PFSK-1 (cell line): ENCODE results near the gene TUBB4A.

Experiments used
- FOXP2 ChIP-seq: optimal IDR thresholded peaks from 2 replicates; pipeline ENCODE3; 2011; ENCODE audit warnings: borderline replicate concordance, control low read depth, inconsistent platforms; ENCODE audit not compliant: insufficient read depth; ENCODE audit errors: extremely low read length, extremely low read depth
- POLR2AphosphoS5 ChIP-seq: IDR thresholded peaks from 2 replicates; pipeline ENCODE4 v1.6.1; 2012; ENCODE audit warnings: low read depth, mild to moderate bottlenecking, control low read depth, low read length, moderate library complexity
- SIN3A ChIP-seq: IDR thresholded peaks from 2 replicates; pipeline ENCODE4 v1.6.1; 2012; ENCODE audit warnings: mild to moderate bottlenecking, low read length, moderate library complexity, borderline replicate concordance; ENCODE audit not compliant: insufficient read depth
- TAF1 ChIP-seq: IDR thresholded peaks from 2 replicates; pipeline ENCODE4 v1.6.1; 2012; ENCODE audit warnings: low read length, control low read depth, borderline replicate concordance; ENCODE audit not compliant: insufficient read depth
- TF ChIP-seq, protein P1 (sequence below), 2 experiments: IDR thresholded peaks; 2 replicates each; pipeline versions ENCODE4 v1.6.1 to v1.8.0; 2011 to 2012; ENCODE audit warnings: low read depth in 2 of 2, low read length in 2 of 2, control low read depth in 1 of 2, inconsistent platforms in 1 of 2, mild to moderate bottlenecking in 1 of 2, moderate library complexity in 1 of 2; ENCODE audit not compliant: insufficient read depth in 1 of 2

Gene TUBB4A

DNA sequence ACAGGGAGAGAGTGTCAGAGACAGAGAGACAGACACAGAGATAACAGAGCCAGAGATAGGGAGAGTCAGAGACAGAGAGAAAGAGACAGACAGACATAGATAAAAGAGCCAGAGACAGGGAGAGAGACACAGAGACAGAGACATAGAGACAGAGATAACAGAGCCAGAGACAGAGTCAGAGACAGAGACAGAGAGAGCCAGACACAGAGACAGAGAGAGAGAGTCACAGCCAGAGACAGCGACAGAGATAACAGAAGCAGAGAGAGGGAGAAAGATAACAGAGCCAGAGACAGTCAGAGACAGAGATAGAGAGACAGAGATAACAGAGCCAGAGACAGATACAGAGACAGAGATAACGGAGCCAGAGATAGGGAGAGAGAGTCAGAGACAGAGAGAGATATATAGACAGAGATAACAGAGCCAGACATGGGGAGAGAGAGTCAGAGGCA is 27.9 kb upstream of the TUBB4A start:
- TF ChIP-seq TAF1 (no peak), POLR2AphosphoS5 (no peak), SIN3A (no peak), FOXP2 (no peak)
- TF ChIP-seq, protein P1, sequence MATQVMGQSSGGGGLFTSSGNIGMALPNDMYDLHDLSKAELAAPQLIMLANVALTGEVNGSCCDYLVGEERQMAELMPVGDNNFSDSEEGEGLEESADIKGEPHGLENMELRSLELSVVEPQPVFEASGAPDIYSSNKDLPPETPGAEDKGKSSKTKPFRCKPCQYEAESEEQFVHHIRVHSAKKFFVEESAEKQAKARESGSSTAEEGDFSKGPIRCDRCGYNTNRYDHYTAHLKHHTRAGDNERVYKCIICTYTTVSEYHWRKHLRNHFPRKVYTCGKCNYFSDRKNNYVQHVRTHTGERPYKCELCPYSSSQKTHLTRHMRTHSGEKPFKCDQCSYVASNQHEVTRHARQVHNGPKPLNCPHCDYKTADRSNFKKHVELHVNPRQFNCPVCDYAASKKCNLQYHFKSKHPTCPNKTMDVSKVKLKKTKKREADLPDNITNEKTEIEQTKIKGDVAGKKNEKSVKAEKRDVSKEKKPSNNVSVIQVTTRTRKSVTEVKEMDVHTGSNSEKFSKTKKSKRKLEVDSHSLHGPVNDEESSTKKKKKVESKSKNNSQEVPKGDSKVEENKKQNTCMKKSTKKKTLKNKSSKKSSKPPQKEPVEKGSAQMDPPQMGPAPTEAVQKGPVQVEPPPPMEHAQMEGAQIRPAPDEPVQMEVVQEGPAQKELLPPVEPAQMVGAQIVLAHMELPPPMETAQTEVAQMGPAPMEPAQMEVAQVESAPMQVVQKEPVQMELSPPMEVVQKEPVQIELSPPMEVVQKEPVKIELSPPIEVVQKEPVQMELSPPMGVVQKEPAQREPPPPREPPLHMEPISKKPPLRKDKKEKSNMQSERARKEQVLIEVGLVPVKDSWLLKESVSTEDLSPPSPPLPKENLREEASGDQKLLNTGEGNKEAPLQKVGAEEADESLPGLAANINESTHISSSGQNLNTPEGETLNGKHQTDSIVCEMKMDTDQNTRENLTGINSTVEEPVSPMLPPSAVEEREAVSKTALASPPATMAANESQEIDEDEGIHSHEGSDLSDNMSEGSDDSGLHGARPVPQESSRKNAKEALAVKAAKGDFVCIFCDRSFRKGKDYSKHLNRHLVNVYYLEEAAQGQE (IDR thresholded peaks at IDR 0.05; ENCODE audit: insufficient read depth in 1 of 2, low read depth in 2 of 2, low read length in 2 of 2) = no peak

DNA sequence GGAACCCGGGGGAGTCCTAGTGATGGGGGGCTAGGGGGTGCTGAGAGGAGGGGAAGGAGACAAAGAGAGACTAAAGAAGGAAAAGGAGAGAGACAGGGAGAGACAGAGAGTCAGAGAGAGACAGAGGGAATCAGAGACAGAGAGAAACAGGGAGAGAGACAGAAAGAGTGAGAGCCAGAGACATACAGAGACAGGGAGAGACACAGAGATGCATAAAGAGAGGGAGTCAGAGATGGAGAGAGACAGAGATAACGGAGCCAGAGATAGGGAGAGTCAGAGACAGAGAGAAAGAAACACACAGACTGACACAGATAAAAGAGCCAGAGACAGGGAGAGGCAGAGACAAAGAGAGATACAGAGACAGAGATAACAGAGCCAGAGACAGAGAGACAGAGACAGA is 27.2 kb upstream of the TUBB4A start:
- TF ChIP-seq POLR2AphosphoS5 = no peak
- TF ChIP-seq SIN3A = no peak
- TF ChIP-seq TAF1 = no peak
- TF ChIP-seq, protein P1 (IDR thresholded peaks at IDR 0.05; ENCODE audit: insufficient read depth in 1 of 2, low read depth in 2 of 2, low read length in 2 of 2) = no peak
- TF ChIP-seq FOXP2 = no peak

DNA sequence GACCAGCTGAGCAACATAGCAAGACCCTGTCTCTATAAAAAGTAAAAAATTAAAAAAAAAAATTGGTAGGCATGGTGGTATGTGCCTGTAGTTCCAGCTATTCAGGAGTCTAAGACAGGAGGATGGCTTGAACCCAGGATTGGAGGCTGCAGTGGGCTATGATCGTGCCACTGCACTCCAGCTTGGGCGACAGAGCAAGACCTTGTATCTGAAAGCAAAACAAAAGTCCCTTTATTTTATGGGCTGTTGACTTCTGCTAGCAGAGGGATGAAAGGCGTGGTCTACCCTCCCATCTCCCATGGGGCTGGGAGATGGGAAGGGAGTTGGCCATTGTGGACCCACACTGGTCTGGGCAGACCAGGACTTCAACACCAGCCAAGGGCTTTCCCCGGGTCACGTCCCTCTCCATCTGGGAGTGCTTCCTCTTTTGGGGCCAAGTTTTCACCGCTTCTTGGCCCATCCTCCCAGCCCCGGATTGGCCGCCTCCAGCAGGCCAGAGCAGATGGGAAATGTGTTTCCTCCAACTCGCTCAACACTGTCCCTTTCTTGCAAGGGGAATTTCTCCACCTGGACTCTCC is 26.5 kb upstream of the TUBB4A start:
- TF ChIP-seq, protein P1 (IDR thresholded peaks at IDR 0.05; ENCODE audit: insufficient read depth in 1 of 2, low read depth in 2 of 2, low read length in 2 of 2) = no peak
- TF ChIP-seq TAF1 = no peak
- no peak for TF ChIP-seq SIN3A
- no peak for TF ChIP-seq FOXP2
- TF ChIP-seq POLR2AphosphoS5 = no peak

DNA sequence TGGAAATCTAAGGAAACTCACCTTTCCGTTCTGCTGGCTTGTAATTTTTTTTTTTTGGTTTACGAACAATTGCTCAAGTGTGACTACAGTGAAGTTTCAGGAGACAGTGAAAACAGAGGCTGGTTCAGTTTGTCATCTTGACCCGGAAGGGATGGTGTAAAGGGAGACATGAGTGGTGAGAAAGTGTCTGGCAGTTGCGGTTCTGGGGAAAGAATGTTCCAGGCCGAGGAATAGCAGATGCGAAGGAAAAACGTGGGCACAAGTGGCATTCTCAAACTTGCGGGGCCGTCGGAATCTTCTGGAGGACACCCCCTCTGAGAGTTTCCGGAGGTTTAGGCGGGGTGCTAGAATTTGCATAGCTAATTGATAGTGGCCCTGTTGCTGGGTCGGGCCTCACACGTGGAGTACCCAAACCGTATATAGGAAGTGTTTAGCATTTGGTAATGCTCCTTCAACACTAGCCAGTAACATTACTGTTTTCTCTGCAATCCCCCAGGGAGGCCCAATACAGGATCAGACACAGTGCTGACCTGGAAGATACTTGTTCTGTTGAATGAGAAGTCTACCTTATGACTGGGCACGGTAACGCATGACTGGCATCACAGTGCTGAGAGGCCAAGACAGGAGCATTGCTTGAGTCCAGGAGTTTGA is 25.9 kb upstream of the TUBB4A start:
- TF ChIP-seq, protein P1 (IDR thresholded peaks at IDR 0.05; ENCODE audit: insufficient read depth in 1 of 2, low read depth in 2 of 2, low read length in 2 of 2) = no peak
- no peak for TF ChIP-seq TAF1
- TF ChIP-seq POLR2AphosphoS5 = no peak
- no peak for TF ChIP-seq SIN3A
- TF ChIP-seq FOXP2 = no peak
